GM12891 (cell line): ENCODE data around the gene ABI2.
"Not testable (repeated sequence)": the region's sequence is repeated elsewhere in the genome, so short reads cannot be mapped to it uniquely, and the experiment has no call there.

ENCODE experiments used
- DNase-seq: peaks from one replicate; pipeline ENCODE4 v3.0.0; 2011; ENCODE audit warnings: low spot score; ENCODE audit not compliant: insufficient read length
- FAIRE-seq: peaks from 2 replicates; lab custom pipeline; 2011; peaks lifted over from hg19 to GRCh38; lab: Jason Lieb, UNC
- PAX5 ChIP-seq: IDR thresholded peaks from 2 replicates; pipeline ENCODE4 v1.6.1; 2011; ENCODE audit warnings: low read length, moderate library complexity, mild to moderate bottlenecking; ENCODE audit not compliant: insufficient read depth, severe bottlenecking
- POLR2A ChIP-seq: IDR thresholded peaks from 2 replicates; pipeline ENCODE4 v1.6.1; 2011; ENCODE audit warnings: low read depth, low read length, control low read depth
- POLR2AphosphoS5 ChIP-seq: IDR thresholded peaks from 2 replicates; pipeline ENCODE4 v1.6.1; 2011; ENCODE audit warnings: low read depth, low read length, control low read depth
- POU2F2 ChIP-seq: IDR thresholded peaks from 2 replicates; pipeline ENCODE4 v1.6.1; 2011; ENCODE audit warnings: low read depth, mild to moderate bottlenecking, control low read depth, low read length, moderate library complexity
- SPI1 ChIP-seq: IDR thresholded peaks from 2 replicates; pipeline ENCODE4 v1.6.1; 2011; ENCODE audit warnings: low read depth, low read length, control low read depth
- TAF1 ChIP-seq: IDR thresholded peaks from 2 replicates; pipeline ENCODE4 v1.6.1; 2011; ENCODE audit warnings: low read depth, low read length, control low read depth

The ABI2 gene

DNA sequence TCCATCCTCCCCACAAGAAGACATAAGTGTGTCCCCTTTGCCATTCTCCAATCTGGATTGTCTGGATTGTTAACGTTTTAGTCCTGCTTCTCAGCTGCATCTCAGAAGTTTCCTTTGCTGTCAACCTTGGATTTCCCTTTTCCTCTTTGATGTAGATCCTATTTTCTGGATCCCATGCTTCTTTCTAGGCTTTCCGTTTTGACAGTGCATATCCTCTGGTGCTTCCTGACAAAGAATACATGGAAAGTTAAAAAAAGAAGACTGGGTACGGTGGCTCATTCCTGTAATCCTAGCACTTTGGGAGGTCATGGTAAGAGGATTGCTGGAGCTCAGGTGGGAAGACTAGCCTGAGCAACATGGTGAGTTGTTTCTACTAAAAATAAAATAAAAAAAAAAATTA lies 26.8 kb downstream of the ABI2 start:
- no peak for DNase-seq
- no peak for FAIRE-seq
- TF ChIP-seq SPI1 (no peak), POU2F2 (no peak), POLR2A (no peak), TAF1 (no peak), PAX5 (no peak), POLR2AphosphoS5 (no peak)

DNA sequence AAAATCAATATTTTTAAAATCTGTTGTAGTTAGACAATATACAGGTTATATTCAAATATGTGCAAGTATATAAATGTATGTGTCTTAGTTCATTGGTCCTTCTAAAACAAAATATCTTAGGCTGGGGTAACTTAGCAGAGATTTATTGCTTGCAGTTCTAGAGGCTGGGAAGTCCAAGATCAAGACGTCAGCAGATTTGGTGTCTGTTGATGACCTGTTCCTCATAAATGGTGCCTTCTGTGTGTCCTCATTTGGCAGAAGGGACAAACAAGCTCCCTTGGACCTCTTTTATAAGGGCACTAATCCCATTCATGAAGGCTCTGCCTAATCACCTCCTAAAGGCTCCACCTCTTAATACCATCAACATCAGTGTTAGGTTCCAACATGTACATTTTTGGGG lies 31.3 kb downstream of the ABI2 start:
- no peak for TF ChIP-seq SPI1
- TF ChIP-seq POU2F2, result no peak
- DNase-seq (no peak), FAIRE-seq (no peak)

DNA sequence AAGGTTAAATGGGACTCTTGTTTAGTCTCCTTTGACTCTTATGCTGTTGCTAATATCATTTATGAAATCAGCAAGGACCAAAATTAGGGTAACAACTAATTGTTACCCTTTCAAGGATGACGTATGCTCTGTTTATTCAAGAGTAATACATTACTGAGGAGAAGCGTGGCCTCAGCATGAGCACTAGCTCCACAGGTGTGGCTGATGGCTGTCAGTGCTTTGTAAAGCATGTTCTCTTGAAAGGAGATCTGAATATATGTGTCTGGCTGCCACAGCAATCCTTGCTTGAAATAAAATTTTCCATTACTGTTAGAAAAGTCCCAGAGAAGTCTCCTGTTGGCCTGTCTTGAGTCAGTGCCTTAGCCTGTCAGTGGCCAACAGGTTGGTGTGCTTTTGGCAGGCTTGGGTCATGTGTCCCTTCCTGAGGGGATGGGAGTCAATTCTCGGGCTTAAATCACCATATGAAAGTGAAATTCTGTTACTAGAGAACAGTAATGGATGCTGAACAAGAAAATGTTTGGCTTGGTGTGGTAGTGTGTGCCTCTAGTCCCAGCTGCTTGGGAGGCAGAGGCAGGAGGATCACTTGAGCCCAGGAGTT lies 32.7 kb downstream of the ABI2 start:
- DNase-seq (no peak), FAIRE-seq (peak; percentile 50)
- TF ChIP-seq PAX5, result no peak
- no peak for TF ChIP-seq SPI1
- no peak for TF ChIP-seq POLR2AphosphoS5
- no peak for TF ChIP-seq POU2F2
- TF ChIP-seq POLR2A, result no peak
- TF ChIP-seq TAF1, result no peak

DNA sequence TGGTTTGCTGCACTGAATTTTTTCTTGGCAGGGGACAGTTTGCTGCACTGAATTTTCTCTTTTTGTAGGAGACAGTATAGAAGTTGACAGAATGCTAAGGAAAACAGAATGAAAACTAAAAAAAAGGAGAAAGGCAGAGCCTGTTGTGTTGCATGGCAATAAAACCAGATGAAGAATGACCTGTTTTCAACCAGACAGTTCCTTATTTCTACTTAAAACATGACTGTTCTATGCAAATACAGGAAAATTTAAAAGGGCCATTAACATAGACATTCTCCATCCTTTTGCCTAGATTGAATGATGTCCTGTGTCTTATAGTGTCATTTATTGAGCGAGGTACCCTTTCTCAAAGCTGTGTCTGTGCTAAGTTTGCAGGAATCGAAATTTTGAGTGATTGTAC lies 33.3 kb downstream of the ABI2 start:
- no peak for DNase-seq
- no peak for TF ChIP-seq POLR2AphosphoS5
- no peak for TF ChIP-seq PAX5
- TF ChIP-seq POLR2A, result no peak
- TF ChIP-seq SPI1, result peak; percentile 50; the same call in 1 of the 2 replicates
- no peak for TF ChIP-seq POU2F2
- no peak for TF ChIP-seq TAF1
- peak; percentile 55 for FAIRE-seq

DNA sequence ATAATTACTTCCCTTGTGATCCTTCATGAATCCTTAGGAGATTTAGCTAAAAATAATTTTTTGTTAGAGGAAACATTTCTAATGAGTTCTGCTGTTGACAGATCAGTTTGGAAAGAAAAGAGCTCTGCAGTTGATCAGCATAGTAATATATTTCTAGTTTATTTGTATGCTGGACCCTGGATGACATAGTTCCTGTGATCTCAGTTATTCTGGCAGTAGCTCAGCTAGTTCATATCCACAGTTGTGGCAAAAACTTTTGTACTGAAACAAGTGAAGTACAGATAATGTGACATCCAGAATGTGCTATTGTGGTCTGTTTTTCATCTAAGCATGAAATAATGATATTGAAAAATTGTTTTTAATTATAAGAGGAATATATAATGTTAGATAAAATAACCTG lies 33.7 kb downstream of the ABI2 start:
- TF ChIP-seq POLR2A, result no peak
- no peak for TF ChIP-seq POLR2AphosphoS5
- TF ChIP-seq PAX5, result no peak
- no peak for TF ChIP-seq TAF1
- no peak for TF ChIP-seq POU2F2
- no peak for TF ChIP-seq SPI1
- DNase-seq (no peak), FAIRE-seq (no peak)

DNA sequence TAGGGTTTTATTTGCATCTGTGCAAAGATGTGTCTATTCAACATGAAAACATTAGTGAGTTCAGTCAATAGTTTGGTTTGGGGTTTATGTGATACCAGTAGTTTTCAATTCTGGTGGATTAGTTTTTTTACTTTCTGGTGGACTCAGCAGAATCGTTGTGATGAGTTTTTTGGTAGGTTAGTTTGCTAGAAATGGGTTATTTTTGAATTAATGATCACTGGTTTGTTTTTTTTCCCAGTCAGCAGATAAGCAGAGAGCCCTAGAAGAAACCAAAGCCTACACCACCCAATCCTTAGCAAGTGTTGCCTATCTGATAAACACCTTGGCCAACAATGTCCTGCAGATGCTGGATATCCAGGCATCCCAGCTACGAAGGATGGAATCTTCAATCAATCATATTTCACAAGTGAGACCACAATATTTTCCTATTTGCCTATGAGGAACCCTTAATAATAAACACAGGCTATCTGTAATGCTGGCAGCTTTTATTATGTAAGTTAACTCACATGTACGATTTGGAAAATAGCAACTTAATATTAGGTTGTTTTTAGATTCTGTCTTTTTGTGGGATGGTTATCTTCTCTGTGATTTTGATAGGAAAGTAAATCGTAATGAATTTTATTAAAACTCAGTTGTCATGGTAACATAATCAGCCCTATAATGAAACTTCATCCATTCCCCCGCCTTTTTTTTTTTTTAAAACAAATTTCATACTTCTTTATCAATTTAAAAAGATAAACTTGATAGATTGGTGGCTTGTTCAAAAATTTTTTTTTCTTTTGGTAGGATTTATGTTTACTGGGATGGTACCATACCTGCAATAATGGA lies 38.7 kb downstream of the ABI2 start:
- TF ChIP-seq POLR2AphosphoS5, result no peak
- no peak for TF ChIP-seq POLR2A
- no peak for TF ChIP-seq POU2F2
- TF ChIP-seq TAF1, result no peak
- no peak for TF ChIP-seq SPI1
- TF ChIP-seq PAX5, result no peak
- FAIRE-seq (no peak), DNase-seq (no peak)

DNA sequence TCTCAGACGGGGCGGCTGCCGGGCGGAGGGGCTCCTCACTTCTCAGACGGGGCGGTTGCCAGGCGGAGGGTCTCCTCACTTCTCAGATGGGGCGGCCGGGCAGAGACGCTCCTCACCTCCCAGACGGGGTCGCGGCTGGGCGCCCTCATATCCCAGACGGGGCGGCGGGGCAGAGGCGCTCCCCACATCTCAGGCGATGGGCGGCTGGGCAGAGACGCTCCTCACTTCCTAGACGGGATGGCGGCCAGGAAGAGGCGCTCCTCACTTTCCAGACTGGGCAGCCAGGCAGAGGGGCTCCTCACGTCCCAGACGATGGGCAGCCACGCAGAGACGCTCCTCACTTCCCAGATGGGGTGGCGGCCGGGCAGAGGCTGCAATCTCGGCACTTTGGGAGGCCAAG lies 44.5 kb downstream of the ABI2 start:
- DNase-seq, FAIRE-seq: not testable (repeated sequence)

DNA sequence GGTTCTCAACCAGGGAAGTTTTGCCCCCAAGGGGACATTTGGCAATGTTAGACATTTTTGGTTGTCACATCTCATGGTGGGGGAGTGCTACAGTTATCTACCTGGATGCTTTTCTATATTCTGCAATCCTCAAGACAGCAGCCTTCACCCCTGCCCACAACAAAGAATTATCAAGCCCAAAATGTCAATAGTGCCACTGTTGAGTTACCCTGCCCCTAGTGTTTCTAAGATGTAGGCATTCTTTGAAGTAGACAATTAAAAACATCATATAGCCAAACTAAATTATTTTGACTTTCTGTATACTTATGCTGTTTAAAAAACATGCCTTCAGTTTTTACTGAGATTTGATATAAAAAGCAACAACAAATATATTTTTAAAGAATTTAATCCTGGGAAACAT lies 48.0 kb downstream of the ABI2 start:
- TF ChIP-seq POU2F2, result no peak
- TF ChIP-seq SPI1, result no peak
- TF ChIP-seq POLR2AphosphoS5, result no peak
- no peak for TF ChIP-seq POLR2A
- TF ChIP-seq TAF1, result no peak
- no peak for TF ChIP-seq PAX5
- DNase-seq (no peak), FAIRE-seq (no peak)

DNA sequence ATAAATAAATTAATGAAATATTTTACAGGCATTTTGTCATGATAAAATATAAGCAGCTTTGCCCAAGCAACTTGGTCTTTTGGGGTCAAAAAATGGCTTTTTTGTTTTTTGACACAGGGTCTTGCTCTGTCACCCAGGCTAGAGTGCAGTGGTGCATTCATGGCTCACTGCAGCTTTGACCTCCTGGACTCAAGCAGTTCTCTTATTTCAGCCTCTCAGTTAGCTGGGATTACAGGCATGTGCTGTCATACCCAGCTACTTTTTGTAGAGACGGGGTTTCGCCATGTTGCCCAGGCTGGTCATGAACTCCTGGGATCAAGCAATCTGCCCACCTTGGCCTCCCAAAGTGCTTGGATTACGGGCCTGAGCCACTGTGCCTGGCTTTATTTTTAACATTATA lies 51.0 kb downstream of the ABI2 start:
- FAIRE-seq, result no peak
- no peak for DNase-seq
- TF ChIP-seq TAF1 (no peak), POLR2A (no peak), SPI1 (no peak)

DNA sequence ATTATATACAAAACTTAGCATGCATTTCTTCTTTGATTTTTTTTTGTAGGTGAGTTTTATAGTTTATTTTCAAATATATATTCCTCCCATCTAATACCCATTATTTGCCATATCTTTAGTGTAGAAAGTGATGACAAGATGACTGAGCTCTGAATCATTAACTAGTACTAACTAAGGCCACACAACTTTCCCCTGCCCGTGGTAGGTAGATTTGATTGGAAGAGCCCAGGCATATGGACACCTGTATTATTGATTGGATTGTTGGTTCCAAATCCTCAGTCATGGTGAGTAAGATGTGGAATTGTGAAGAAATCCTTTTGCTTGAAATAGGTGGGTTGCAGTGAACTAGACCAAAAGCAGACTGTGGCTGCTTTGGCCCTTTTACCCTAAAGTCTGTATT lies 54.8 kb downstream of the ABI2 start:
- no peak for DNase-seq
- no peak for FAIRE-seq
- TF ChIP-seq POU2F2 (no peak), TAF1 (no peak), PAX5 (no peak), POLR2AphosphoS5 (no peak), SPI1 (no peak), POLR2A (no peak)

DNA sequence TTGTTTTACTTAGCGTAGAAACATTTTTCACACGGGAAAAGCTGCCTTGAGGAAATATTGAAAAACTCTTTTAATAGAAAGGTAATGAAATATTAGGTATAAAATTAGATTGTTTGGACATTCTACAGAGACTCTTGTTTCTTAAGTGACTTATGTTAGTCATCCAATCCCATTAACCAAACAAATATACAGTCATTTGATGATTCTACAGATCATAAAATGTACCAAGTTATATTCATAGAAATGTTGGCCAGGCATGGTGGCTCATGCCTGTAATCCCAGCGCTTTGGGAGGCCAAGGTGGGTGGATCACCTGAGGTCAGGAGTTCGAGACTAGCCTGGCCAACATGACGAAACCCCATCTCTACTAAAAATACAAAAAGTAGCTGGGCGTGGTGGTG lies 60.0 kb downstream of the ABI2 start:
- not testable (repeated sequence) for FAIRE-seq, DNase-seq
